GM19240 (cell line): ENCODE data around the gene KCNN3.

ENCODE experiments used
- DNase-seq: peaks from one replicate; pipeline ENCODE4 v3.0.0; 2011; ENCODE audit warnings: low spot score; ENCODE audit not compliant: insufficient read length

The KCNN3 gene

DNA sequence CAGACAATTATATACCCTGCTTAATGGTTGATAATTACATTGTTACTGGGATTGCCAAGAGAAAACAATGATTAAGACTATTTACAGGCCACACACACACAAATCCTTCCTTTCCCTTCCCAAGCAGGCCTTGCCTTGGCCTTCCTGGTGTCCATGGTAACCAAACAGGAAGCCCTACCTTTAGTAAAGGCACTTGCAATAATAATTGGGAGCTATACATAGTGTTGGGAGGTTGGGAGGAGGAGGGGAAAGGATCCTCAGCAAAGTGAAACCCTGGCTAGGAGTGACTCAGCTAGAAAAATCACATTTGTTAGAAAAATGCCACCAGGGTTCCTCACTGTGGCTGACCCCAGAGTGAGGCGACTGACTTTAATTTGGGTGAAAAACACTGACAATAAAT lies 139.8 kb downstream of the KCNN3 start:
- DNase-seq: no peak

DNA sequence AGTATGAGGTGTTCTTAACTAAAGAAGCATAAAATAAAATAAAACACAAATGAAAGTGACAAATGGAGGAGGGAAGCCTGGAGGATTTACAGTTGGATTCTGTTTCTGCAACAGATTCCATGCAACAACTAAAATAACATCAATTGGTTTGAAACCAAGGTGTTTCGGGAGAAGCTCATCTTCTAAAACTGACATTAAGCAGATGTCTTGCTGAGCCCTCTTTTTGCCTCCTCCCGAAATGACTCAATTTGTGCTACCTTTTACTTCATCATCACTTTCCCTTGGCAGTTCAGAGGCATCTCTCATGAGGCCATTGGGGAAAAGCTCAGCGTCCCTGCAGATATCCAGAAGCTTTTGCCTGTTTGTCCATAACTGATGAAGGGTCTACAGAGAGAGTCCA lies 140.5 kb downstream of the KCNN3 start:
- DNase-seq: no peak

DNA sequence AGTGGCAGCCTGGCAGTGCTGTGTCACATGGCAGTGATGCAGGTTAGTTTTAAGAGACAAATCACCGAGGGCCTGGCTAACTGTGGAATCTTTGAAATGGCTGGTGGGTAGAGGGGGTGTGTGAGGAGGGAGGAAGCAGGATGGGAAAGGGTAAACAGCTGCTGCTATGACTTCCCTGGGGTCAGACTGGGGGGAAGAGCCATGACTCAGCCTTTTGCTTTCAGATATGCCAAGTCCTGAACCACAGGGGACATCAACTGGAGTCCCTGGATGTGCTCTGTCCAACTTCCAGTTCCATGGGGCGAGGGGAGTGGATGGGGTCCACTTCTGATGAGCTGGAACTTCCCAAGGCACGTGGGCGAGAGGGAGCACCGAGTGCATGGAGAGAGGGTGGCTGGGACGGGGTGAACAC lies 141.0 kb downstream of the KCNN3 start:
- DNase-seq: no peak

DNA sequence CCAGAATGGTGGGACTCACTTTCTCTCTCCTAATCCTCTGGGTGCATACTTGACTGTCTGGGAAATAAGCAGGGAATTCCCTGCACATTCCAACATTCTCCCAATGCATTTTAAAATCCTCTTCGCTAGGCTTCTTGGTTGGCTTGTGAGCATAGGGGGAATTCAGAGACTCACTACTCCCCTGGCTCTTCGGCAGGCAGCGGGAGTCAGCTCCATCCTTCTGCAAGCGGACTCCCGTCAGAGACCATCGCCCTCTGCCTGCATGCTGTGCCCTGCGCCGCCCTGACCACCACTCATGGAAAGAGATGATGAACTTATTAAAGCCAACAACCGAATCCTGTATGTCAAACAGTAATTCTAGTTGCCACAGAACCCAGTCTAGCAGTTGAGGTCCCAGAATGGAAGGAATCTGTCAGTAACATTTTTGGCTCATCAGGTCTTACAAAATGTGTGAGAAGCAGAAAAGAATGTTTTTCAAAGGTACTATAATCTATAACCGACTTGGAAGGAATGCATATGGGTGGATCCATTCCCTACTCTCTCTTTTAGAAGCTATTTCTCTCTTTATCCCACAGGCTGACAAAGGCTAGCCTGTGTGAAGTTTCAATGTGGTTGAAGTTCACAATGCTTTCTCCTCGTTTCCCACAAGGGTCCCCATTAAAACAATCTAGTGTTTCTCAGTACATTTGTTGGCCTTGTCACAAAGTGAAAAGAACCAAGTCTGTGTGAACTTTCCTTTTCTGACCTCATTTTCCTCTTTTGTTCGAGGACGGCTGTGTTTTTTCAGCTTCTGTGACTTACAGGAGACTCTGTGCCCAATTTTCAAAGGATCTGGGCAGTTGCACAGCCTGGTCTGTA lies 143.0 kb downstream of the KCNN3 start:
- no peak for DNase-seq

DNA sequence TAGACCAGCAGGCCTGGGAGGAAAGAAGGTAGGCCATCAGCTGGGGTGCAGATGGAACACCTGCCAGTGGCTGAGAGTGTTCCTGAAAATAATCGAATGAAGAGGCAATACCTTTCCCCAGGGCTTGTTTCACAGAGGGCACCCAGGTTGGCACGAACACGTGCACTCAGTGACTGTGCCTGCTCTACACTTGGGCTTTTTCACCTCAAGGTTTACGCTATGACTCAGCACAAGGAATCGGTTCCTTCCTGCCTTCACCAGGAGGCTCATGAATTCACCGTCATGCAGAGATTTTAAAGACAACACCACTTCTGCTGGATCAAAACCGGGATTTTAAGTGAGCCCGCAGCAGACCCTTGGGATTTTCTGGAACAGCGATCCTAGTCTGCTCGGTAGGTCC lies 143.6 kb downstream of the KCNN3 start:
- DNase-seq: no peak

DNA sequence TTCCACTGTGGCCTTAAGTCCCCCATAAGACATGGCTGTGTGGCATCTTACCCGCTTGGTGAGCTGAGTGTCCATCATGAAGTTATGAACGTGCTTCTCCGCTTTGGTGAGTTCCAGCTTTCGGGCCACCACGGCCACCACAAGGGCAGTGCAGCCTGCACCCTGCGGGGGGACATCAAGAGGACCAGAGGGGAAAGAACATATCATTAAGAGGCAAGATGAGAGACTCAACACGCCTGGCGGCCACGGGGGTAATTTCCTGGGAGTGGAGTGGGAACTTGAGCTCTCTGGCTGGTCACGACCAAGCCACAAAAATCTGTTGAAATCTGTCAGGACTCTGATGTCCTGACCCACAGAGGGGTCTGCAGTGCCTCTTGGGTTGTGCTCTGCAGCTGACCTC lies 144.2 kb downstream of the KCNN3 start:
- no peak for DNase-seq

DNA sequence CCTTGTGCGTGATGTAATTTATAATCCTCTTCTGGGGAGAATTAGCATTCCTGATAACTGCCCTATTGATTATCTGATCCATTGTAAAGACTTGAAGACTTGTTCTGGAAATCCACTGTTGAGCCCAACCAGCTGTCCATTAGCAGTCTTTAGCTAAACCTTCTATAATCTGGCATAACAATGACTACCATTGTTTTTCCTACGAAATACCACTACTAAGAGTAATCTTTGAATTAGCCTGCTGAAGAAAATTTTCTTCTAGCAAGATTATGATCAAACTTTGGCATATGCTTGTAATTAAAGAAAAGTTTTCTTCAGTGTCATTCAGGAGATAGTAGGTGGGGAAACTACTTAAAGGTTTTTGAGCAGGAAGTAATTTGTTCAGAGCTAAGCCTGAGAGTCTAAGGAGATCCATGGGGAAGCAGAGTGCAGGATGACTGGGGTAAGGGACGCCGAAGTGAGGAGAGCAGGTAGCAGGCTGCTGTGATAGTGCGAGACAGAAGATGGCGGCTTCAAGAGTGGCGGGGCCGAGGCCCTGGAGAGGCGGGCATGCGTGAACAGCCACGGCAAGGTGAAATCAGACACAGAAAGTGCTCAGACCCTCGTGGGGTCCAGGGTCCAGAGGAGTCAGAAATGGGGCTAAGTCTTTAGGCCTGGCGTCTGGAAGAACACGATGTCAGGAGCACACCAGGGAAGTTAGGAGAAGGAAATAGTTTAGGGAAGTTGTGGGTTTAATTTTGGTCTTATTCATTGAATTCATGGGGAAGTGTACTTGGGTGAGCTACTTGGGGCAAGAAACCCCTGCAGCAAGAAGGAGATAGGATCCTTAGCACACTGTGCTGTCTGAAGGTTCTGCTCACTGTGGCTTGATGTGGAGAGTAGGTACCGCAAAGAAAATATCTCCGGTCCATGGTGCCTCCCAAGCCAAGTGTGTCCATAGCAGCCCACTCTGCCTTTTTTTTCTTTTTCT lies 149.5 kb downstream of the KCNN3 start:
- no peak for DNase-seq

DNA sequence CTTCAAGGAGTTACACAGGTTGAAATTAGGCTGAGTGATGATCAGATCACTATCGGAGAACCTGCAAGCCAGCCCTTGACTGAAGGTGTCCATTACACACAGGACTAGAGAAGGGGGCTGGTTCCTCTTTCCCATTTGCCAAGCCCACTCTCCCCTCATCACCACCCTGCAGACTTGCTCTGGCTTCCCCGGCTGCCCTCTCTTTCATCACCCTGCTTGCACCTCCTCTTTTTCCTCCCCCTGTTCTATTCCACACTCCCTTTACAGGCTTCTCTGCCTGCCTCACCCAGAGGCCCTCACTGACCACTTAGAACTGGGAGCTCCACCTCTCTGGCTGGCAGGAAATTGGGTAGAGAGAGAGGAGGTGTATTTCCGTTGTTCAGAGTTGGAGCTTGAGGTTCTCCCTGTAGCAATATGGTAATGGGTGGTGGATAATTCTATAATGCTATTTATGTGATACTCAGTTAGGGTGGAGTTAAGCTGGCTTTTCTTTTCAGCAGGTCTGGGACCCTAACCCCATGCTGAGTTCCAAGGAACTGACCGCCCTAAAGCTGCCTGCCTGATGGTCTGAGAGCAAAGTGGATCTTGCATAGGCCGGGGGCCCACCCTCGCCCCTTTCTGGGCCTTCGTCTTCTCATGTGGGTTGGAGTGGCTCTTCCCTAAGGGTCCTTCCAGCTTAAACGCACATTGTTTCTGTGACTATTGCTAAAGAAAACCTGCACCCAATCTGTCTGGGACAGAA lies 150.3 kb downstream of the KCNN3 start:
- no peak for DNase-seq

DNA sequence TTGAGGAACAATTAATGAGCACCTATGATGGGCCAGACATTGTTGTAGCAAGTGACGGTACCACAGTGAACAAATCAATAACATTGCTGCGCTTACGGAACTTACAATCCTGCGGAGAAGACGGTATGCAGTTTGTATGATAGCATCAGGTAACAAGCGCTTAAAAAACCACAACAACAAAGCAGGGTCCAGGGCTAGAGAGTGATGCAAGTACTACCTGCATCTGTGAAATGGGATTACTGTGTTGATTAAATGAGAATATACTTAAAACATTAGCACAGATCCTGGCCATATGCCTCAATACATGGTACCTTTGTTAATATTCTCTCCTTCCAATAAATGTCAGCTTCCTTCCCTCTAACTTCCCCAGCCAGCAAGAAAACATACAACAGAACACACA lies 151.5 kb downstream of the KCNN3 start:
- no peak for DNase-seq

DNA sequence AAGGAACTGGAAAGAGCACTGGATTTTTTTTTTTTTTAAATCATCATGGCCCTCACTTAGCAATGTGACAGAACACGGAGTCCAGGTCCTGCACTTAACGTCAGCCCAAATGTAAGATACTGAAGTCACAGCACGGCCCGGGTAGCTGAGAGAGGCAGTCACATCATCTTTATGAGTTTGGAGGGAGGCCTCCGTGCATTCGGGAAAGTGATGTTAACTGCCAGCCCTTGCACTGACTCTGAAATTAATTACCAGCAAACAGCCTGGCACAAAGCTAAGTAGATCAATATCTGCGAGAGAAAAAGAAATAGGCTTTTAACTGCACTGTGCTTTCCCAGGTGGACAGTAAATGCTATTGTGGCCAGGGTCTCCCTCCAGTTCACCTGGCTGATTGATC lies 152.6 kb downstream of the KCNN3 start:
- no peak for DNase-seq

DNA sequence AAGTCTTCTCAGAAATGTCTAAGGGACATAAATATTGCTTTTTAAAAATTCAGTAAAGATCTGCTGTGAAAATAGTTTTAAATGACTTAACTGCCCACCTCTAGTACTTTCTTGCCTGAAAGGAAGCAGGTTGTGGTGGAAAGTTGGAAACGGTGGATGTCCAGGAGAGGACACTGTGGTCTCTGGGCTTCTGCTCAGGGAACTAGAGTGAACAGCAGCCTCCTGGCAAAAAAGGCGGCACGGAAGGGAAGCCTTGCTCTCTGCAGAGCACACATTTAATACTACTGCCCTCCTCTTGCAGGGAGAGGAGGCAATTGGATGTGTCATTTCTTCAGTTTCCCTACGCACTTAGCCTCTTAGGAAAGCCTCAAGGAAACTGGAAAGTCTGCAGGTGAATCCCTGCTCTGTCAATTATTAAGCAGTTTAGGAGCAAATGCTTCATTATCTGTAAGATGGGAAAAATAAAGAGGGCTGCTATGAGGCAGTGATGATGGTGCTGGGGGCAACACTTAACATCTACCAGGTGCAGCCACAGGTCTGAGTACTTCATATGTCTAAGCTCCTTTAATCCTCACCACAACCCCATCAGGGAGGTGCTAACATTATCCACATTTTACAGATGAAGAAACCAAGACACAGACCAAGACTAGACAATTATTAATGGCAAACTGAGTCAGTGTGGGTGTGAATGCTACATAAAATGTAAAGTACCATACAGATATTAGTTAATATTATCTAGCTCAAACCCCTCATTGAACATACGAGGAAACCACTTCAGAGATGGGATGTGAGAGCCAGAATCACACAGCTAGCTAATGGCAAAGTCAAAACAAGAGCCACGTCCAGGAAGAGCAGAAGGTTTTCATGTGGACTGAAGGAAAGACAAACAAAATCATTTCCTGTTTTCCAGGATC lies 153.2 kb downstream of the KCNN3 start:
- DNase-seq: no peak

DNA sequence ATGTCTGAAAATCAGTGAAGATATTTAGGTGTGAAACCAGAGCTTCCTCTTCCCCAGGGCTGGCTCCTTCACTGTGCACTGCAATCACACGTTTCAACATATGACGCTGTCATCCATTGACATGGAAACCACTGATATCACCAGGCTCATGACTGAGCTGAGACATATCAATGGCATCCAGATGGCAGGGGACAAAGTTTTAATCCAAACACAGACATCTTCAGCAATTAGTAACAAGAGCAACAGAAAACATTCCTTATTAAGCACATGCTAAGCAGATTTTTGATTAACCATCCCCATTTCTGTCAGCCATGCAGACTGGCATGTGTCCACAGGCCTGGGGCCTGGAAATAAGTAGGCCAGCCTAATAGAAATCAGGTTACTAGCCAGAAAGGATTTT lies 154.1 kb downstream of the KCNN3 start:
- no peak for DNase-seq

DNA sequence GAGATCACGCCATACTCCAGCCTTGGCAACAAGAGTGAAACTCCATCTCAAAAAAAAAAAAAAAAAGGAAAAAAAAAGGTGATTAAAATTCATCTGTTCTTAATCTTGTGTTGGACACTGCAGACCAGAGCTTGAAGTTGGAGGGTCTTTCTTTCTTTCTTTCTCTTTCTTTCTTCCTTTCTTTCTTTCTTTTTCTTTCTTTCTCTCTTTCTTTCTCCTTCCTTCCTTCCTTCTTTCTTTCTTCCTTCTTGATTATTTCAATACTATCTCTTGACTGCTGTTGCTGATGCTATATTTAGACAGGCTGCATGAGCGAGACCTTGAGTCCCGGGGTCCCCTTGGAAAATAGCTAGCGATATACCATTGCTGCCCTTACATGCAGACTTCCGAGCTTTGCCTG lies 154.7 kb downstream of the KCNN3 start:
- no peak for DNase-seq

DNA sequence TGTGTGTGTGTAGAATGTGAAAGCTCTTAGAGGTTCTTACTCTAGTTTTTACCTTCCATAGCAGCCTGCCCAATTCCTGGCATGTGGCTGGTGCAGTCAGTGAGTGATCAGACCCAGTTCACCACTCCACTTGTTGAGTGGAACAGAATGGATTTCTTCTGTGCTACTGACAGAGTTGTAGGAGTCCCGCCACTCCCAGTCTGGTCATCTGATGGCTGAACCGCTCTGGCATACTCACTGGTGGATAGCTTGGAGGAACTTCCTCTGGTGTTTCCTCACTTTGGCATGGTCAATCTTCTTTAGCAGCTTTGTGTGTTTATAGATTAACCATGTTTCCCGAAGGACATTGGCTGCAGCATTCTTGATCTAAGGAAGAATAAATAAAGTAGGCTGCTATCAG lies 155.4 kb downstream of the KCNN3 start:
- DNase-seq: no peak

DNA sequence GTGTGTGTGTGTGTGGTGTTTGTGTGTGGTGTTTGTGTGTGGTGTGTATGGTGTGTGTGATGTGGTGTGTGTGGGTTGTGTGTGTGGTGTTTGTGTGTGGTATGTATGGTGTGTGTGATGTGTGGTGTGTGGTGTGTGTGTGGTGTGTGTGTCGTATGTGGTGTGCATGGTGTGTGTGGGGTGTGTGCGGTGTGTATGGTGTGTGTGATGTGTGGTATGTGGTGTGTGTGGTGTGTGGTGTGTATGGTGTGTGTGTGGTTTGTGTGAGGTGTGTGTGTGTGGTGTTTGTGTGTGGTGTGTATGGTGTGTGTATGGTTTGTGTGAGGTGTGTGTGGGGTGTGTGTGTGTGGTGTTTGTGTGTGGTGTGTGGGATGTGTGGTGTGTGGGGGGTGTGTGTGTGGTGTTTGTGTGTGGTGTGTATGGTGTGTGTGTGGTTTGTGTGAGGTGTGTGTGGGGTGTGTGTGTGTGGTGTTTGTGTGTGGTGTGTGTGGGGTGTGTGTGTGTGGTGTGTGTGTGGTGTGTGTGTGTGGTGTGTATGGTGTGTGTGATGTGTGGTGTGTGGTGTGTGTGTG lies 155.9 kb downstream of the KCNN3 start:
- no peak for DNase-seq

DNA sequence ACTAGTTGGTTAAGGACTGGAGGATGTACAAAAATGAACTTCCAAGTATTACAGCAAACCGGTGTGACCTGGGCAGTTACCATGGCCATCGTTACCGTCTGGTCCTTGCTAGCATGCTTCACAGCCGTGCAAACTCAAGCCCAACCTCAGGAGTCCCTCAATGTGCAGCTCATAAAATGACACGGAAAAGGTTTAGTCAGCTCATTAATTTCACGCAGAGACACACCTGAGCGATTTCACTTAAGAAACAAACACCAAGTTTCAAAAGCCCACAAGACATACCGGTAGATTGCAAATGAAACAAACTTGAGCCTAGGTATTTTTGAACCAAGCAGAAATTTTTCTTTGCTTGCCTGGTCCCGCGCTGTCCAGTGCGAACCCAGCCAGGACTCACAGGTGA lies 157.1 kb downstream of the KCNN3 start:
- no peak for DNase-seq

DNA sequence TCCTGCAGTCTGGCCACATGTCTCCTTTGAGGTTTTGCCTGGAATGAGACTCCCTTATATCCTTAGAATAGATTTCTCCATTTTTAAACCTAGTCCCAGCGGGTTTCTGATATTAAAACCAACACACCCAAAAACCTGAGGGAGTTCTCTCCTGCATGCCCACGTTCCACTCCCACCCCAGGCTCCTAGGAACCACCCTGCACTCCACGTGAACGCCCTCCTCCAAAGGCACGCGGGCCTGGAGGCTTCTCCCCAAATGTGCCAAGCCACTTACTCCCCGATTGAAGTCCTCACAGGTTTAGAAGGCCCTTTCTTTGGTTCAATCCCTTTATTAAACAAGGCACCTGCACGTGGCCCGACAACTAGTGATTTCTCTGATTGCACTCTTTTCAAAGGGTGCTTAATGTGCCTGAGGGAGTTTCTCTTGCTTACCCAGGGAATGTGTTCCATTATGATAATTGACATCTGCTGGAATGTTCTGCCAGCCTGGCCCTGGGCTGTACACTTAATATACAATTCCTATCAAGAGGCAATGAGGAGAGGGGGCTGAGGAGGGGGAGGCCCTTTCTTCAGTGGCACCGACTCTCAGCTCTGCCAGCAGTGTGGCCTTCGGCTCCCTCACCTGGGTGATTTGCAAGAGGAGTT lies 157.8 kb downstream of the KCNN3 start:
- no peak for DNase-seq

DNA sequence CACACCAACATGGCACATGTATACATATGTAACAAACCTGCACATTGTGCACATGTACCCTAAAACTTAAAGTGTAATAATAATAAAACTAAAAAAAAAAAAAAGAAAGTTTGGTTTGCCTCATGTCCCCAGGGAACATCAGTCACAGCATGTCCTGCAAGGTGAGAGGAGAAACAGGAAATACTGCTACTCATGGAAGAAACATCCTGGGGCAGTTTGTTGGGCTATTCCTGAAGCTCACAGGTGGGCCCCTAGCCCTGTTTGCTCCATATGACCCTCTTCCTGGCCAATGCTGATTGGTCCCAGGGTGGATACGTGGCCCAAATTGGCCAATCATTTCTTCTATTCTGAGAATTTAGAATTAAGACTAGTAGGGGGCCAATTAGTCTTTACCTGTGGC lies 158.7 kb downstream of the KCNN3 start:
- DNase-seq: no peak

DNA sequence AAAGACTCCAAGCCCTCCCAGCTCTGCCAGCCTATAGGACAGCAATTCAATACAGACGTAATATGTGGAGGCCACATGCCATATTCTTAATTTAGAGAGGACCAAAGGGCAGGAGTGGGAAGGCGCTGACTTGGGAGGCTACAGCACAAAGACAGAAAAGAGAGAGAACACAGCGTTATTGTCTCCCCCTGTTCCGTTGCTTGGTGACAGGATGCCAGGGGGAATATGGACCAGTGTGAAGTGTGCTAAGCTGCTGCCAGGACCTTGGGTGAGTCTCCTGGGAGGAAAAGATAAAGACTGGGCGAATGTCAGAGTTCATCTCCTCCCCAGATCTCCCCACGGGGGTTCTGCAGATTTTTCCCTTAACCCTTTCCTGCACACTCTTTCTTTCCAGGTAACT lies 160.0 kb downstream of the KCNN3 start:
- DNase-seq: no peak
